RWPE2 (cell line): ENCODE results near the gene GALNT10.

Experiments
- ATAC-seq: fragments of 200-7000 bp; cut with Tn5 transposase; 3 replicates; pipeline ENCODE4 v1.9.1; 2021; ENCODE audit warnings: low read depth
- DNase-seq: peaks from one replicate; pipeline ENCODE4 v3.0.0-alpha.2; 2020; ENCODE audit warnings: low spot score
- H3K27ac ChIP-seq: fragments of 450-650 bp; 2 replicates; pipeline ENCODE4 v1.5.1; 2017; ENCODE audit warnings: mild to moderate bottlenecking; ENCODE audit not compliant: poor library complexity, severe bottlenecking
- H3K27me3 ChIP-seq: fragments of 250-450 bp; sonication (Bioruptor Pico); 2 replicates; pipeline ENCODE4 v1.5.1; 2021; ENCODE audit warnings: mild to moderate bottlenecking, moderate library complexity; ENCODE audit not compliant: insufficient read depth, poor library complexity, severe bottlenecking
- H3K36me3 ChIP-seq: fragments of 250-450 bp; sonication (Bioruptor Pico); 2 replicates; pipeline ENCODE4 v1.5.1; 2020; ENCODE audit warnings: low read depth, mild to moderate bottlenecking, moderate library complexity
- H3K4me1 ChIP-seq: fragments of 250-450 bp; sonication (Bioruptor Pico); 2 replicates; pipeline ENCODE4 v1.5.1; 2021; ENCODE audit warnings: mild to moderate bottlenecking, moderate library complexity; ENCODE audit not compliant: insufficient read depth, poor library complexity, severe bottlenecking
- H3K4me3 ChIP-seq: fragments of 250-450 bp; sonication (Bioruptor Pico); 2 replicates; pipeline ENCODE4 v1.5.1; 2021; ENCODE audit warnings: mild to moderate bottlenecking, moderate library complexity; ENCODE audit not compliant: severe bottlenecking
- H3K9me3 ChIP-seq: fragments of 250-450 bp; sonication (Bioruptor Pico); 2 replicates; pipeline ENCODE4 v1.5.1; 2021; ENCODE audit warnings: mild to moderate bottlenecking, moderate library complexity; ENCODE audit not compliant: severe bottlenecking
- TF ChIP-seq, protein P1 (sequence below): fragments of 450-650 bp; IDR thresholded peaks from one replicate; pipeline ENCODE4 v1.5.1; 2017; ENCODE audit warnings: mild to moderate bottlenecking, moderate library complexity; ENCODE audit not compliant: poor library complexity, severe bottlenecking

The GALNT10 gene

DNA sequence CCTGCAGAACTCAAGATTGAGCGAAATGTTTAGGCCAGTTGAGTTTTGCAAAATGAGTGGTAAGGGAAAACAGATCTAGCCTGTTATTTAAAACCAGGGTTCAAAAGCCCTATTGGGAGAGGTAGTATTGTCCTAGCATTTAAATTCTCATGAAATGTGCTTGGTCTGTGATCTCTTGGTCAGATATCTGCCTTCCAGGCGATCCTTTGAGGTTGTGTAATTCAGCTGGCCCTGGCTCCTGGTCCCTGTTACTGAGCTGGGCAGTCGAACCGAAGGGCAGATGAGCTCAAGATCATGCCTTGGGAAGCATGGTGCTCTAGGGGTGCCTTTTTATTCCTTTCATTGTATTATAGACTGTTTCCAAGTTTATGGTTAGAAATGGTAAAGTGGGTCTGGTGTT is 269.6 kb downstream of the GALNT10 start:
- ATAC-seq: no peak
- DNase-seq: no peak
- no peak overlapping the region for H3K4me3 ChIP-seq
- H3K4me1 ChIP-seq: no peaks in the 10 kb centered on the region
- peaks cover 23% of the 10 kb centered on the region for H3K36me3 ChIP-seq
- no peak overlapping the region for H3K27ac ChIP-seq
- TF ChIP-seq, protein P1, sequence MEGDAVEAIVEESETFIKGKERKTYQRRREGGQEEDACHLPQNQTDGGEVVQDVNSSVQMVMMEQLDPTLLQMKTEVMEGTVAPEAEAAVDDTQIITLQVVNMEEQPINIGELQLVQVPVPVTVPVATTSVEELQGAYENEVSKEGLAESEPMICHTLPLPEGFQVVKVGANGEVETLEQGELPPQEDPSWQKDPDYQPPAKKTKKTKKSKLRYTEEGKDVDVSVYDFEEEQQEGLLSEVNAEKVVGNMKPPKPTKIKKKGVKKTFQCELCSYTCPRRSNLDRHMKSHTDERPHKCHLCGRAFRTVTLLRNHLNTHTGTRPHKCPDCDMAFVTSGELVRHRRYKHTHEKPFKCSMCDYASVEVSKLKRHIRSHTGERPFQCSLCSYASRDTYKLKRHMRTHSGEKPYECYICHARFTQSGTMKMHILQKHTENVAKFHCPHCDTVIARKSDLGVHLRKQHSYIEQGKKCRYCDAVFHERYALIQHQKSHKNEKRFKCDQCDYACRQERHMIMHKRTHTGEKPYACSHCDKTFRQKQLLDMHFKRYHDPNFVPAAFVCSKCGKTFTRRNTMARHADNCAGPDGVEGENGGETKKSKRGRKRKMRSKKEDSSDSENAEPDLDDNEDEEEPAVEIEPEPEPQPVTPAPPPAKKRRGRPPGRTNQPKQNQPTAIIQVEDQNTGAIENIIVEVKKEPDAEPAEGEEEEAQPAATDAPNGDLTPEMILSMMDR: no peak
- no peaks in the 10 kb centered on the region for H3K9me3 ChIP-seq
- H3K27me3 ChIP-seq: no peaks in the 10 kb centered on the region

GRCh38 chr5:154461531-154461930 is 271.0 kb downstream of the GALNT10 start:
- DNase-seq (no peak), ATAC-seq (peak; percentile 35; the same call in 1 of the 3 replicates)
- Histone ChIP-seq H3K4me3 (no peak overlapping the region), H3K27me3 (no peaks in the 10 kb centered on the region), H3K4me1 (no peaks in the 10 kb centered on the region), H3K36me3 (peaks cover 9% of the 10 kb centered on the region), H3K27ac (no peak overlapping the region), H3K9me3 (no peaks in the 10 kb centered on the region)
- TF ChIP-seq, protein P1: peak; percentile 28

GRCh38 chr5:154464438-154464837 is 273.9 kb downstream of the GALNT10 start:
- Histone ChIP-seq H3K27ac (no peak overlapping the region), H3K27me3 (no peaks in the 10 kb centered on the region), H3K36me3 (no peaks in the 10 kb centered on the region), H3K4me1 (no peaks in the 10 kb centered on the region), H3K4me3 (no peak overlapping the region), H3K9me3 (no peaks in the 10 kb centered on the region)
- DNase-seq (no peak), ATAC-seq (no peak)
- TF ChIP-seq, protein P1: no peak

GRCh38 chr5:154465169-154465568 is 274.6 kb downstream of the GALNT10 start:
- H3K27me3 ChIP-seq: peaks cover 3% of the 10 kb centered on the region
- DNase-seq: no peak
- ATAC-seq: peak; percentile 70
- no peaks in the 10 kb centered on the region for H3K9me3 ChIP-seq
- no peaks in the 10 kb centered on the region for H3K4me1 ChIP-seq
- H3K36me3 ChIP-seq: no peaks in the 10 kb centered on the region
- TF ChIP-seq, protein P1: no peak
- H3K27ac ChIP-seq: no peak overlapping the region
- H3K4me3 ChIP-seq: no peak overlapping the region

- Histone ChIP-seq H3K4me1 (no peaks in the 10 kb centered on the region), H3K36me3 (no peaks in the 10 kb centered on the region), H3K9me3 (no peaks in the 10 kb centered on the region), H3K4me3 (no peak overlapping the region), H3K27ac (no peak overlapping the region), H3K27me3 (peaks cover 13% of the 10 kb centered on the region)
- TF ChIP-seq, protein P1: no peak
- DNase-seq (no peak), ATAC-seq (no peak)
These were observed 275.6 kb downstream of the GALNT10 start for GRCh38 chr5:154466147-154466546.
